Adrenal gland (tissue), 5 donors: ENCODE results near the gene ACSL6.

Source experiments
- POLR2A ChIP-seq, 2 donors: fragments of 450-650 bp; IDR thresholded peaks; one replicate each; pipeline ENCODE4 v1.6.1; 2017; ENCODE audit warnings: antibody characterized with exemption in 2 of 2, mild to moderate bottlenecking in 2 of 2, moderate library complexity in 1 of 2
- TF ChIP-seq, protein P1 (sequence below), 6 experiments: fragments of 450-650 bp in 4 of 6; fragments of 200-600 bp in 2 of 6; sonication (generic) in 1 of 6; IDR thresholded peaks; 1 replicate in 5 of 6; 2 replicates in 1 of 6; pipeline versions ENCODE4 v1.5.1 to v1.8.0; 2016 to 2021; ENCODE audit warnings: antibody characterized with exemption in 6 of 6, mild to moderate bottlenecking in 2 of 6, moderate library complexity in 1 of 6
- donor health status: DM: no; HTN: no; CAD: no.

DNA sequence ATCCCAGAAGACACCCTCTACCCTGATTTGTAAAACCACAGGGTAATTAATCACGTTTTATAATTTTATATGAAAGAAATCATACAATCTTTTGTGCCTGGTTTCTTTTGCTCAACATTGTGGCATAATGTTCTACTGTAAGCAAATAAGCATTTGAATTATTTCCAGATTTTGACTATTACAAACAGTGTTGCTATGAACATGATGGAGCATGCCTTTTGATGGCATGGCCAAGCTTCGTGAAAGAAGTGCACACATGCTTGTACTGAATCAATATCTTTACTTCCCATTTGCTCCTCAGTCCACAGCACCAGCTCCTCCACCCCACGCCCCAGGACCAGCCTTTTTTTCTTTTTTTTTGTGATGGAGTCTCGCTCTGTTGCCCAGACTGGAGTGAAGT, 29.9 kb downstream of the ACSL6 start:
- TF ChIP-seq POLR2A (IDR thresholded peaks at IDR 0.05), result no peak
- TF ChIP-seq, protein P1, sequence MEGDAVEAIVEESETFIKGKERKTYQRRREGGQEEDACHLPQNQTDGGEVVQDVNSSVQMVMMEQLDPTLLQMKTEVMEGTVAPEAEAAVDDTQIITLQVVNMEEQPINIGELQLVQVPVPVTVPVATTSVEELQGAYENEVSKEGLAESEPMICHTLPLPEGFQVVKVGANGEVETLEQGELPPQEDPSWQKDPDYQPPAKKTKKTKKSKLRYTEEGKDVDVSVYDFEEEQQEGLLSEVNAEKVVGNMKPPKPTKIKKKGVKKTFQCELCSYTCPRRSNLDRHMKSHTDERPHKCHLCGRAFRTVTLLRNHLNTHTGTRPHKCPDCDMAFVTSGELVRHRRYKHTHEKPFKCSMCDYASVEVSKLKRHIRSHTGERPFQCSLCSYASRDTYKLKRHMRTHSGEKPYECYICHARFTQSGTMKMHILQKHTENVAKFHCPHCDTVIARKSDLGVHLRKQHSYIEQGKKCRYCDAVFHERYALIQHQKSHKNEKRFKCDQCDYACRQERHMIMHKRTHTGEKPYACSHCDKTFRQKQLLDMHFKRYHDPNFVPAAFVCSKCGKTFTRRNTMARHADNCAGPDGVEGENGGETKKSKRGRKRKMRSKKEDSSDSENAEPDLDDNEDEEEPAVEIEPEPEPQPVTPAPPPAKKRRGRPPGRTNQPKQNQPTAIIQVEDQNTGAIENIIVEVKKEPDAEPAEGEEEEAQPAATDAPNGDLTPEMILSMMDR (IDR thresholded peaks at IDR 0.05), result no peak
